ENCODE results near the gene JPT2.
"Not testable (repeated sequence)": the region's sequence is repeated elsewhere in the genome, so short reads cannot be mapped to it uniquely, and the experiment has no call there.

JPT2 gene

GRCh38 chr16:1732071-1732470 is 54.0 kb downstream of the JPT2 start:
- DNase-seq (ENCODE audit: low read depth in 2 of 2): no peak

GRCh38 chr16:1732551-1732987 is 54.5 kb downstream of the JPT2 start:
- not testable (repeated sequence) for DNase-seq (ENCODE audit: low read depth in 2 of 2)

DNA sequence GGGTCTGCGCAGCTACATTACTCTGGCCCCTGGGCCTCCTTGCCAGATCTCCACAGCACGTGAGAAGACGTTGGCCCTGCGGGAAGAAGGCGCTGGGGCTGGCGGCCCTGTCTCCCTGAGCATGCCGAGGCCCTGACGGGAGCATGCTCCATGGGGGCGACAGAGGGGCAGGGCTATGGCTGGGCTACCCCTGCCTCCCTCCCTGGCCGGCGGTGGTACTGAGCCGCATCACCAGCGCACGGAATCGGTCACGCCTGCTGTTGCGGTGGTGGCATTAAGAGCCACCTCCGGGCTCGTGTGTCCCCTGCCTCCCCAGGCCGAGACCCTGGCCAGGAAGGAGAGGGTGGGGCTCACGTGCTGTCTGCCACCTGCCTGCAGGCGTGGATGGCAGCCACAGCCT is 56.0 kb downstream of the JPT2 start:
- DNase-seq (ENCODE audit: low read depth in 2 of 2): no peak

GRCh38 chr16:1734816-1735215 is 56.7 kb downstream of the JPT2 start:
- no peak for DNase-seq (ENCODE audit: low read depth in 2 of 2)

- DNase-seq (ENCODE audit: low read depth in 2 of 2): no peak
These were observed 62.2 kb downstream of the JPT2 start for GRCh38 chr16:1740234-1740633.

DNA sequence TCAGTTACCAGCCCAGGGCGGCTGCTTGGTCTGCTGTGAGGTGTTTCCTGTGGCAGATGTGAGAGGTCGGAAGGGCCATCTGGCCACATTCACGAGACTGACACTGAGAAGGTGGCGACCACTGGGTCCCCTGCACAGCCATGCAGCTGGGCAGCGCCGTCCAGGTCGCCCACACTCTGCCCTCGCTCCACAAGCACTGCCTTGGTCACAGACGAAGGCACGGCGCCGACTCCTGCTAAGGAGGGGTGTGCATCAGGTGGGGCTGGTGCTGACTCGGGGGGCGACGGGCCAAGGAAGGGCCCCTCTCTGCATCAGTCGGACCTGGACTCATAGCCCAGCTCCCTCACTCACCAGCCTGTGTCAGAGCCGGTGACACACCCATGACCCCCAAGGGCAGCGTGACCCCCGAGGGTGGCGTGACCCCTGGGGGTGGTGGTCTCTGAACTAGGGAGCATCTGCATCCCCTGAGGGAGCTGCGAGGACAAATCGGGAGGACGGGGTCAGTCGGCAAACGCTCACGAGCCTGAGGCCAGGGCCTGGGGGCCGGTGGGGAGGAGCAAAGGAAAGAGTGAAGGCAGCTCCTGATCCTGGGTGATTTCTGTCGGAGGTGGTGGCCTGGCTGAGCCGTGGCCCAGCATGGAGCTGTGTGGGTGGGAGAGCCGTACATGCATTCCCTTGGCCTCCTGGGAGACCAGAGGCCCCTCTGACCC is 62.9 kb downstream of the JPT2 start:
- DNase-seq (ENCODE audit: low read depth in 2 of 2): no peak

DNA sequence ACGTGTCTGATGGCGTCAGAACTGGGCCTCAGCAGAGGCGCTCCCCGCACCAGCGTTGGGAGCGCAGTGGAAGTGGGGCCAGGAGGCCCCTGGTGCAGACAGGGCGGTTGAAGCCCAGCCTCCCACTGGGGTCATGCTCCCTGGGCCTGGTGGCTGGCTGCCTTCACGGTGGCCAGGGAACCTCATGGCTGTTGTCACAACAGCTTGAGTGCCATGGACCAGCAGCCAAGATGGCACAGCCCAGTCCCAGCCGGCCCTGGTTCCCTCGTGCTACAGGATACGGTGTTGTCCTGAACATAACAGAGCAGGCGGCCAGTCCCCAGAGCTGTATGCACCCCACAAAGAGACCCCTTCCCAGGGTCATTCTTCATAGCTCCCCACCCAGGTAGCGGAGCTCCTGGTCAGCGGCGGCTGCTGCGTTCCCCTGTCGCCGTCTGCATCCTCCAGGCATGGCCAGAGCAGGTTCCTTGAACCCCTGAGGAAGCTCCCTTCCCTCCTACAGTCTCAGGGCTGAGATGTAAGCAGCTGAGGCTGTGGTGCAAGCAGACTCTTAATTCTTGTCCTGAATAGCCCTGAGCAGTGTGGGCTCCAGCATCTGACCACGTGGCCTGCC is 63.6 kb downstream of the JPT2 start:
- no peak for DNase-seq (ENCODE audit: low read depth in 2 of 2)

DNA sequence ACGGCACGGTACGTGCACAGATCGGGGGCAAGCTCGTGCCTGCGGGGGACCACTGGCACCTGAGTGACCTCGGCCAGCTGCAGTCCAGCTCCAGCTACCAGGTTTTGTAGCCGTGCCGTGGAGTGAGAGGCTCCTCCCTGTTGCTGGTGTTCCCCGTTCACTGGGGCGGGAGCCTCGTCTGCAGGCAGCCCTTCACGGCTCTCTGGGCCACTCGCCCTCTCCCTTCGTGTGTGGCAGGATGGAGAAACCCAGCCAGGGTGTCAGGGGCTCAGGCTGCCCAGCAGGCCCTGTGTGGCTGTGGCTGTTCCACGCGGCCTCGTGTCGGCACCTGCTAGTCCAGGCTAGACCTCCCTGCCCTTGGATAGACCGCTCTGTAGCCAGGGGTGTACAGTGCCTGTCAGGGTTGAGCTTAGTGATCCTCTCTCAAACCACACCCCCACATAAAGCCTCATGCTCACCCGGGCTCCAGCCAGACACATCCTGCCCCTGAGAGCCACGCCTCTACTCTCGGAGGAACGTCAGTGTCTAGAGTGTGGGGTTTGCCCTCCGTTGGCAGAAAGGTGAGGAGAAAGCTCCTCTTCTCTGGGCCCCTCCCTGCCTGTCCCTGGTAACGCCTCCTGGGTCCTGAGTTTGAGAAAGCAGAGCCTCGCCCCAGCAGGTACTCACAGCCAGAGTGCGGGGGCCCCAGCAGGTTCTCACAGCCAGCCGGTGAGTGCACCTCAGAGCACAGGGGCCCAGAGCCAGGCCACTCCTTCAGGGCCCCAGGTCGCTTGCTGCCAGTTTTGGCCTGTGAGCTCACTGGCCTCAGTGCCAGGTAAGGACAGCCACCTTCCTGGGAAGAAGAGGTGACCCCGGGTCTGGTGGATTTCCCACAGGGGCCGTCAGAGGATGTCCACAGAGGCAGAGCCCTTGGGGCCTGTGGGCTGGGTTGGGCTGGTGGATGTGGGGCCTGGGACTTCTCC is 65.6 kb downstream of the JPT2 start:
- no peak for DNase-seq (ENCODE audit: low read depth in 2 of 2)

GRCh38 chr16:1744338-1744840 is 66.3 kb downstream of the JPT2 start:
- DNase-seq (ENCODE audit: low read depth in 2 of 2): no peak

- DNase-seq (ENCODE audit: low read depth in 2 of 2): no peak
These were observed 67.3 kb downstream of the JPT2 start for GRCh38 chr16:1745181-1745899.

GRCh38 chr16:1745900-1746692 is 68.0 kb downstream of the JPT2 start:
- no peak for DNase-seq (ENCODE audit: low read depth in 2 of 2)

GRCh38 chr16:1746693-1747195 is 68.7 kb downstream of the JPT2 start:
- no peak for DNase-seq (ENCODE audit: low read depth in 2 of 2)

GRCh38 chr16:1747934-1748333 is 69.9 kb downstream of the JPT2 start:
- DNase-seq (ENCODE audit: low read depth in 2 of 2): no peak

GRCh38 chr16:1749152-1750117 is 71.4 kb downstream of the JPT2 start:
- no peak for DNase-seq (ENCODE audit: low read depth in 2 of 2)

Measured in stimulated activated CD8-positive, alpha-beta memory T cell treated with anti-CD3 and anti-CD28 coated beads, Interleukin-15, amount 100 ng/mL, for 48 hours (primary cell).